WTC11 (cell line): ENCODE results near the gene HAUS8.

Source experiments
- ARID4B ChIP-seq: sonication (generic); formaldehyde crosslinking; IDR thresholded peaks from 2 replicates; pipeline ENCODE4 v1.8.0; 2023; ENCODE audit warnings: missing genetic modification reagents, mild to moderate bottlenecking, borderline replicate concordance
- ATF2 ChIP-seq: sonication (generic); formaldehyde crosslinking; IDR thresholded peaks from 2 replicates; pipeline ENCODE4 v1.8.1; 2022; ENCODE audit warnings: low read depth, missing genetic modification reagents, borderline replicate concordance
- CBFB ChIP-seq: sonication (generic); formaldehyde crosslinking; IDR thresholded peaks from 2 replicates; pipeline ENCODE4 v1.8.1; 2022; ENCODE audit warnings: mild to moderate bottlenecking, low read depth, missing genetic modification reagents
- EMX1 ChIP-seq: fragments of 250-450 bp; sonication (Bioruptor Pico); IDR thresholded peaks from 2 replicates; pipeline ENCODE4 v1.8.0; 2021; ENCODE audit warnings: mild to moderate bottlenecking
- PRDM15 ChIP-seq: sonication (generic); formaldehyde crosslinking; IDR thresholded peaks from 2 replicates; pipeline ENCODE4 v1.8.0; 2022; ENCODE audit warnings: missing genetic modification reagents
- PRRX2 ChIP-seq: fragments of 250-450 bp; sonication (Bioruptor Pico); IDR thresholded peaks from 2 replicates; pipeline ENCODE4 v1.8.0; 2021; ENCODE audit warnings: mild to moderate bottlenecking
- RELA ChIP-seq: sonication (generic); formaldehyde crosslinking; IDR thresholded peaks from 2 replicates; pipeline ENCODE4 v1.8.1; 2022; ENCODE audit warnings: missing genetic modification reagents, mild to moderate bottlenecking, borderline replicate concordance
- SP1 ChIP-seq: sonication (generic); formaldehyde crosslinking; conservative IDR thresholded peaks from 2 replicates; pipeline ENCODE4 v1.8.1; 2022; ENCODE audit warnings: missing genetic modification reagents
- TEAD4 ChIP-seq: sonication (generic); formaldehyde crosslinking; IDR thresholded peaks from 2 replicates; pipeline ENCODE4 v1.8.0; 2022; ENCODE audit warnings: mild to moderate bottlenecking, missing genetic modification reagents
- TF ChIP-seq, protein P1 (sequence below): sonication (generic); formaldehyde crosslinking; IDR thresholded peaks from 2 replicates; pipeline ENCODE4 v1.8.1; 2023; ENCODE audit warnings: mild to moderate bottlenecking, missing genetic modification reagents, moderate library complexity
- TF ChIP-seq, protein P2 (sequence below): sonication (generic); formaldehyde crosslinking; IDR thresholded peaks from 2 replicates; pipeline ENCODE4 v1.8.0; 2022; ENCODE audit warnings: mild to moderate bottlenecking, missing genetic modification reagents
- TF ChIP-seq, protein P3 (sequence below): sonication (generic); formaldehyde crosslinking; conservative IDR thresholded peaks from 2 replicates; pipeline ENCODE4 v1.8.1; 2022; ENCODE audit warnings: mild to moderate bottlenecking, missing genetic modification reagents
- TF ChIP-seq, protein P4 (sequence below): fragments of 200-600 bp; IDR thresholded peaks from 2 replicates; pipeline ENCODE4 v1.8.0; 2022; ENCODE audit warnings: antibody characterized with exemption
- TF ChIP-seq, protein P5 (sequence below): sonication (generic); formaldehyde crosslinking; IDR thresholded peaks from 2 replicates; pipeline ENCODE4 v1.8.1; 2023; ENCODE audit warnings: mild to moderate bottlenecking, missing genetic modification reagents, moderate library complexity

DNA sequence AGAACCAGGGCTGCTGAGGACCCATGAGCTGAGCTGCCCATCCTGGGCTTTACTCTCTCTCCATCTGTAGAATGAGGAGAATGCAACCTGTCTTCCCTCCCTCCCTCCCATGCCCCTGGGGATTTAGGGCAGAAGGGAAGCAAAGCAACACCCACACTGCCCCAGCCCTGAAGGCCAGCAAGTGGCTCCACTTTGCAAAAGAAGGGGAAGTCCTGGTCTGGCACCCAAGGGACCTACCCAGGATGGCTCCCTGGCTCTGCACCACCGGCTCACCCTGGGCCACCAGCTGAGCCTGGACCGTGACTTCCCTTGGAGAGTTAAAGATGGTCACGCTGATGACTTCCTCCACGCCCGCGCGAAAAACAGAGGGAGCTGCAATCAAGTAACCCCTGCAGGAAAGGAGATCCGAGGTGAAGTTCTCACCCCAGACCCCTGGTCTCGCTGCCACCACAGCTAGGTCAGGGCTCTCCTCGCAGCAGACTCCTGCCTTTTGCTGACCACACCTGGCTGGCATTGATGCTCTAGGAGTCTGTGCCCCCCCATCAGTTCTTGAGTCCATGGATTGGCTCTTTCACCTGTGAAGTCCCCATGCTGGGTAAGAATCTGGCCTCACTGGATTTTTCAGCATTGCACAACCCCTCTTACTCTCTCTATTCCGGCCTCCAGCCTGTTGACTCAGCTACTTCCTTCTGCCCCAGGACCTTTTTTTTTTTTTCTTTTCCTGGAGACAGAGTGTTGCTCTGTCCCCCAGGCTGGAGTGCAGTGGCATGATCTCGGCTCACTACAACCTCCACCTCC lies 53.3 kb downstream of the HAUS8 start:
- TF ChIP-seq, protein P1, sequence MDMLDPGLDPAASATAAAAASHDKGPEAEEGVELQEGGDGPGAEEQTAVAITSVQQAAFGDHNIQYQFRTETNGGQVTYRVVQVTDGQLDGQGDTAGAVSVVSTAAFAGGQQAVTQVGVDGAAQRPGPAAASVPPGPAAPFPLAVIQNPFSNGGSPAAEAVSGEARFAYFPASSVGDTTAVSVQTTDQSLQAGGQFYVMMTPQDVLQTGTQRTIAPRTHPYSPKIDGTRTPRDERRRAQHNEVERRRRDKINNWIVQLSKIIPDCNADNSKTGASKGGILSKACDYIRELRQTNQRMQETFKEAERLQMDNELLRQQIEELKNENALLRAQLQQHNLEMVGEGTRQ (CRISPR knock-in tag) = no peak
- TF ChIP-seq SP1 (CRISPR knock-in tag) (no peak), TEAD4 (CRISPR knock-in tag) (no peak), EMX1 (CRISPR knock-in tag) (no peak), PRDM15 (CRISPR knock-in tag) (no peak), CBFB (CRISPR knock-in tag) (no peak), ARID4B (CRISPR knock-in tag) (no peak), PRRX2 (no peak), ATF2 (CRISPR knock-in tag) (no peak), RELA (CRISPR knock-in tag) (no peak)
- TF ChIP-seq, protein P2, sequence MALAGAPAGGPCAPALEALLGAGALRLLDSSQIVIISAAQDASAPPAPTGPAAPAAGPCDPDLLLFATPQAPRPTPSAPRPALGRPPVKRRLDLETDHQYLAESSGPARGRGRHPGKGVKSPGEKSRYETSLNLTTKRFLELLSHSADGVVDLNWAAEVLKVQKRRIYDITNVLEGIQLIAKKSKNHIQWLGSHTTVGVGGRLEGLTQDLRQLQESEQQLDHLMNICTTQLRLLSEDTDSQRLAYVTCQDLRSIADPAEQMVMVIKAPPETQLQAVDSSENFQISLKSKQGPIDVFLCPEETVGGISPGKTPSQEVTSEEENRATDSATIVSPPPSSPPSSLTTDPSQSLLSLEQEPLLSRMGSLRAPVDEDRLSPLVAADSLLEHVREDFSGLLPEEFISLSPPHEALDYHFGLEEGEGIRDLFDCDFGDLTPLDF (CRISPR knock-in tag) = no peak
- TF ChIP-seq, protein P3, sequence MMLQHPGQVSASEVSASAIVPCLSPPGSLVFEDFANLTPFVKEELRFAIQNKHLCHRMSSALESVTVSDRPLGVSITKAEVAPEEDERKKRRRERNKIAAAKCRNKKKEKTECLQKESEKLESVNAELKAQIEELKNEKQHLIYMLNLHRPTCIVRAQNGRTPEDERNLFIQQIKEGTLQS (CRISPR knock-in tag) = no peak
- TF ChIP-seq, protein P4, sequence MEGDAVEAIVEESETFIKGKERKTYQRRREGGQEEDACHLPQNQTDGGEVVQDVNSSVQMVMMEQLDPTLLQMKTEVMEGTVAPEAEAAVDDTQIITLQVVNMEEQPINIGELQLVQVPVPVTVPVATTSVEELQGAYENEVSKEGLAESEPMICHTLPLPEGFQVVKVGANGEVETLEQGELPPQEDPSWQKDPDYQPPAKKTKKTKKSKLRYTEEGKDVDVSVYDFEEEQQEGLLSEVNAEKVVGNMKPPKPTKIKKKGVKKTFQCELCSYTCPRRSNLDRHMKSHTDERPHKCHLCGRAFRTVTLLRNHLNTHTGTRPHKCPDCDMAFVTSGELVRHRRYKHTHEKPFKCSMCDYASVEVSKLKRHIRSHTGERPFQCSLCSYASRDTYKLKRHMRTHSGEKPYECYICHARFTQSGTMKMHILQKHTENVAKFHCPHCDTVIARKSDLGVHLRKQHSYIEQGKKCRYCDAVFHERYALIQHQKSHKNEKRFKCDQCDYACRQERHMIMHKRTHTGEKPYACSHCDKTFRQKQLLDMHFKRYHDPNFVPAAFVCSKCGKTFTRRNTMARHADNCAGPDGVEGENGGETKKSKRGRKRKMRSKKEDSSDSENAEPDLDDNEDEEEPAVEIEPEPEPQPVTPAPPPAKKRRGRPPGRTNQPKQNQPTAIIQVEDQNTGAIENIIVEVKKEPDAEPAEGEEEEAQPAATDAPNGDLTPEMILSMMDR = no peak
- TF ChIP-seq, protein P5, sequence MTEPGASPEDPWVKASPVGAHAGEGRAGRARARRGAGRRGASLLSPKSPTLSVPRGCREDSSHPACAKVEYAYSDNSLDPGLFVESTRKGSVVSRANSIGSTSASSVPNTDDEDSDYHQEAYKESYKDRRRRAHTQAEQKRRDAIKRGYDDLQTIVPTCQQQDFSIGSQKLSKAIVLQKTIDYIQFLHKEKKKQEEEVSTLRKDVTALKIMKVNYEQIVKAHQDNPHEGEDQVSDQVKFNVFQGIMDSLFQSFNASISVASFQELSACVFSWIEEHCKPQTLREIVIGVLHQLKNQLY (CRISPR knock-in tag) = no peak
